Testis (tissue), 2 donors: Measurements from ENCODE around the gene FBXL7.

Experiments
- POLR2A ChIP-seq: fragments of 450-650 bp; IDR thresholded peaks from one replicate; pipeline ENCODE4 v1.6.1; 2017; ENCODE audit warnings: antibody characterized with exemption, mild to moderate bottlenecking, moderate library complexity
- TF ChIP-seq, protein P1 (sequence below), 3 experiments: fragments of 450-650 bp in 2 of 3; fragments of 200-600 bp in 1 of 3; sonication (generic) in 1 of 3; IDR thresholded peaks; one replicate each; pipeline ENCODE4 v1.5.1; 2016 to 2019; ENCODE audit warnings: antibody characterized with exemption in 3 of 3, mild to moderate bottlenecking in 2 of 3, moderate library complexity in 1 of 3

DNA sequence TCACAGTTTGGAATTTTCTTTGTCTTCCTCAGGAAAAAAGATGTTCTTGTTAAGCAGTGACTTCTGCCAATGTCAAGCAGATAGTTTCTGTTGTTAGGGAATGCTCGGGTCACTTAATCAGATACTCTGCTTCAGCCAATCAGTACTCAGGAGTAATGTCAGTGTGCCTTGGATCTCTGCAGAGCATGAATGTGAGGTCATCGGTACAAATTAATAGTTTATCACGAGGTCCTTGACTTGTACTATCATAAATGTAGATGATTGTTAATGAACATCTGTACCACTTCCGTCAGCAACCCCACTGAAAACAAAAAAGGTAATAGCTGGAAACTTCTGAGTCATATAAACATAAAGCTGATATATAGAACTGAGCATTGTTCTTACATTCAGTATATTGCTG, 73.6 kb downstream of the FBXL7 start:
- TF ChIP-seq, protein P1, sequence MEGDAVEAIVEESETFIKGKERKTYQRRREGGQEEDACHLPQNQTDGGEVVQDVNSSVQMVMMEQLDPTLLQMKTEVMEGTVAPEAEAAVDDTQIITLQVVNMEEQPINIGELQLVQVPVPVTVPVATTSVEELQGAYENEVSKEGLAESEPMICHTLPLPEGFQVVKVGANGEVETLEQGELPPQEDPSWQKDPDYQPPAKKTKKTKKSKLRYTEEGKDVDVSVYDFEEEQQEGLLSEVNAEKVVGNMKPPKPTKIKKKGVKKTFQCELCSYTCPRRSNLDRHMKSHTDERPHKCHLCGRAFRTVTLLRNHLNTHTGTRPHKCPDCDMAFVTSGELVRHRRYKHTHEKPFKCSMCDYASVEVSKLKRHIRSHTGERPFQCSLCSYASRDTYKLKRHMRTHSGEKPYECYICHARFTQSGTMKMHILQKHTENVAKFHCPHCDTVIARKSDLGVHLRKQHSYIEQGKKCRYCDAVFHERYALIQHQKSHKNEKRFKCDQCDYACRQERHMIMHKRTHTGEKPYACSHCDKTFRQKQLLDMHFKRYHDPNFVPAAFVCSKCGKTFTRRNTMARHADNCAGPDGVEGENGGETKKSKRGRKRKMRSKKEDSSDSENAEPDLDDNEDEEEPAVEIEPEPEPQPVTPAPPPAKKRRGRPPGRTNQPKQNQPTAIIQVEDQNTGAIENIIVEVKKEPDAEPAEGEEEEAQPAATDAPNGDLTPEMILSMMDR (IDR thresholded peaks at IDR 0.05), result no peak
- no peak for TF ChIP-seq POLR2A
